HepG2 (cell line): Measurements from ENCODE around the gene CNTF. TPM values are rescaled to one million over a fixed set of nuclear protein-coding genes. Genes with fewer than 3 reads are reported as not detected.

Source experiments
- ATF3 ChIP-seq: sonication (generic); formaldehyde crosslinking; IDR thresholded peaks from 2 replicates; pipeline ENCODE4 v1.4.0; 2020; ENCODE audit warnings: missing genetic modification reagents
- ATF4 ChIP-seq, 2 experiments: fragments of 450-650 bp in 1 of 2; sonication (generic) in 1 of 2; formaldehyde crosslinking; IDR thresholded peaks; 2 replicates each; pipeline versions ENCODE4 v1.5.0 to v1.8.0; 2020 to 2022; ENCODE audit warnings: mild to moderate bottlenecking in 1 of 2, missing genetic modification reagents in 1 of 2
- ATM ChIP-seq: fragments of 450-650 bp; IDR thresholded peaks from 2 replicates; pipeline ENCODE4 v1.7.1; 2017; ENCODE audit warnings: mild to moderate bottlenecking, borderline replicate concordance
- CENPBD1 ChIP-seq: sonication (generic); formaldehyde crosslinking; IDR thresholded peaks from 2 replicates; pipeline ENCODE4 v1.8.0; 2022; ENCODE audit warnings: missing genetic modification reagents, low read depth, mild to moderate bottlenecking, borderline replicate concordance
- CREM ChIP-seq, 2 experiments: sonication (generic) in 1 of 2; formaldehyde crosslinking in 1 of 2; IDR thresholded peaks; 2 replicates each; pipeline versions ENCODE4 v1.4.0 to v1.6.1; 2016 to 2020; ENCODE audit warnings: antibody characterized with exemption in 1 of 2, mild to moderate bottlenecking in 1 of 2, missing genetic modification reagents in 1 of 2
- FOSL2 ChIP-seq: sonication (generic); formaldehyde crosslinking; IDR thresholded peaks from 2 replicates; pipeline ENCODE4 v1.4.0; 2020; ENCODE audit warnings: missing genetic modification reagents
- HIC2 ChIP-seq: sonication (generic); formaldehyde crosslinking; IDR thresholded peaks from 2 replicates; pipeline ENCODE4 v1.9.0; 2022; ENCODE audit warnings: low read depth, missing genetic modification reagents
- IRF2 ChIP-seq: IDR thresholded peaks from 2 replicates; pipeline ENCODE4 v1.6.1; 2018; ENCODE audit warnings: missing genetic modification reagents, missing compliant biosample characterization
- MBD4 ChIP-seq: IDR thresholded peaks from 2 replicates; pipeline ENCODE4 v1.6.1; 2012; ENCODE audit warnings: low read length, inconsistent platforms, borderline replicate concordance
- NFKBIZ ChIP-seq: IDR thresholded peaks from 2 replicates; pipeline ENCODE4 v1.6.1; 2018; ENCODE audit warnings: missing genetic modification reagents, missing compliant biosample characterization
- RXRB ChIP-seq: IDR thresholded peaks from 2 replicates; pipeline ENCODE4 v1.6.1; 2016; ENCODE audit warnings: borderline replicate concordance, missing genetic modification reagents, missing compliant biosample characterization
- SMARCC2 ChIP-seq: fragments of 450-650 bp; IDR thresholded peaks from 2 replicates; pipeline ENCODE4 v1.6.1; 2017; ENCODE audit warnings: antibody characterized with exemption, mild to moderate bottlenecking
- SP140L ChIP-seq: sonication (generic); formaldehyde crosslinking; IDR thresholded peaks from 2 replicates; pipeline ENCODE4 v1.4.0; 2020; ENCODE audit warnings: missing genetic modification reagents, borderline replicate concordance
- STAT6 ChIP-seq: sonication (generic); formaldehyde crosslinking; IDR thresholded peaks from 2 replicates; pipeline ENCODE4 v1.4.0; 2020; ENCODE audit warnings: missing genetic modification reagents, mild to moderate bottlenecking, borderline replicate concordance
- ZBTB38 ChIP-seq: sonication (generic); formaldehyde crosslinking; IDR thresholded peaks from 2 replicates; pipeline ENCODE4 v1.5.1; 2020; ENCODE audit warnings: mild to moderate bottlenecking, missing genetic modification reagents
- ZC3H4 ChIP-seq: sonication (generic); formaldehyde crosslinking; IDR thresholded peaks from 2 replicates; pipeline ENCODE4 v1.4.0; 2020; ENCODE audit warnings: missing genetic modification reagents, borderline replicate concordance
- ZFP37 ChIP-seq: sonication (generic); formaldehyde crosslinking; IDR thresholded peaks from 2 replicates; pipeline ENCODE4 v1.4.0; 2020; ENCODE audit warnings: missing genetic modification reagents, borderline replicate concordance
- ZNF138 ChIP-seq: sonication (generic); formaldehyde crosslinking; IDR thresholded peaks from 2 replicates; pipeline ENCODE4 v1.5.0; 2020; ENCODE audit warnings: mild to moderate bottlenecking, low read depth, missing genetic modification reagents
- ZNF256 ChIP-seq: sonication (generic); formaldehyde crosslinking; conservative IDR thresholded peaks from 2 replicates; pipeline ENCODE4 v1.4.0; 2020; ENCODE audit warnings: missing genetic modification reagents
- ZNF414 ChIP-seq: sonication (generic); formaldehyde crosslinking; IDR thresholded peaks from 2 replicates; pipeline ENCODE4 v1.5.0; 2020; ENCODE audit warnings: missing genetic modification reagents
- ZNF777 ChIP-seq: sonication (generic); formaldehyde crosslinking; IDR thresholded peaks from 2 replicates; pipeline ENCODE4 v1.4.0; 2020; ENCODE audit warnings: missing genetic modification reagents
- ZNF83 ChIP-seq: sonication (generic); formaldehyde crosslinking; IDR thresholded peaks from 2 replicates; pipeline ENCODE4 v1.4.0; 2020; ENCODE audit warnings: missing genetic modification reagents, mild to moderate bottlenecking, borderline replicate concordance
- polyA plus RNA-seq, 8 experiments: library from polyadenylated mRNA; depleted of rRNA in 3 of 8; stranded (reverse) in 7 of 8; unstranded in 1 of 8; fragments of >200 nt; fragmentation: Illumina TruSeq in 4 of 8; extraction: Trizol in 4 of 8; gene quantifications; 2 replicates each; pipeline versions ENCODE4 v1.2.1 to v1.2.3, GENCODE V29; 2011 to 2016; ENCODE audit warnings: low read depth in 4 of 8, missing spikeins in 1 of 8, mixed read lengths in 1 of 8; ENCODE audit not compliant: insufficient read depth in 1 of 8
- total RNA-seq, 5 experiments: library from RNA; depleted of rRNA; stranded (reverse); fragments of >200 nt; fragmentation: Illumina TruSeq; extraction: Trizol; gene quantifications; 2 replicates each; pipeline ENCODE4 v1.2.3, GENCODE V29; 2016; ENCODE audit warnings: low read depth in 1 of 5

Gene CNTF
- total and polyA plus RNA-seq, 2 of the 13 experiments (the other 11 are each of a cell fraction or from before 2014, with no cell fraction given): 0.51 to 2.3 TPM

DNA sequence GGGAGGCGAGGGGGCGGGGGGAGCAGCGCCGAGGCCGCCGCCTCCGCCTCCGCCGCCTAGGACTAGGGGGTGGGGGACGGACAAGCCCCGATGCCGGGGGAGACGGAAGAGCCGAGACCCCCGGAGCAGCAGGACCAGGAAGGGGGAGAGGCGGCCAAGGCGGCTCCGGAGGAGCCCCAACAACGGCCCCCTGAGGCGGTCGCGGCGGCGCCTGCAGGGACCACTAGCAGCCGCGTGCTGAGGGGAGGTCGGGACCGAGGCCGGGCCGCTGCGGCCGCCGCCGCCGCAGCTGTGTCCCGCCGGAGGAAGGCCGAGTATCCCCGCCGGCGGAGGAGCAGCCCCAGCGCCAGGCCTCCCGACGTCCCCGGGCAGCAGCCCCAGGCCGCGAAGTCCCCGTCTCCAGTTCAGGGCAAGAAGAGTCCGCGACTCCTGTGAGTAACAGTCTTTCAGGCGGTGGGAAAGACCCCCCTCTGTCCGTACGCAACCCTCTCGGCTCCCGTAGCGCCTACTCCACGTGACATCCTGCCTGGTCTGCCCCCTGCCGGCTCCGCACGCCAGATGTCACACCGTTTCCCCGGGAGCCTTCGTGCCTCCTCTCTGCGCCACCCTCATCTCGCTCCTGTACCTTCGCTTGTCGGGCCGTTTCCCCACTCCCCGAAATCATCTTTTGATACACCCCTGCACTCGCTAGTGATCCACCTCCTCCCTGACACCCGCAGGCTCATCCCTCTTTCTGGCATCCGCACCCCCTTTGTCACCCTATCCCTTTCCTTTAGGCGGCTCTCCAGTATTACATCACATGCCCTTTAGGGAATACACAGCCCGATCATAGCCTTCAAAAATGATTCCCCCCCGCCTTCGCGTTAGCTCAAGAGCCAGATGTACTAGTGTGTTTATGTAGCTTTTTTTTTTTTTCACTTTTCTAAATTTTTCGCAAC, 43.0 kb upstream of the CNTF start (continued):
- no peak for TF ChIP-seq SMARCC2
- TF ChIP-seq ZBTB38: peak; percentile 56; the same call in 1 of the 2 replicates
- TF ChIP-seq SP140L (CRISPR knock-in tag): no peak
- peak; percentile 50 for TF ChIP-seq FOSL2 (CRISPR knock-in tag)
- TF ChIP-seq CENPBD1 (CRISPR knock-in tag): no peak
- TF ChIP-seq ZNF138: no peak
- TF ChIP-seq MBD4: no peak
- TF ChIP-seq ZNF414 (CRISPR knock-in tag): no peak
- TF ChIP-seq RXRB (CRISPR knock-in tag): 0 out of 2 replicates have a peak, but pooled peaks have one; percentile 23
- no peak for TF ChIP-seq ATF3 (CRISPR knock-in tag)
- peak in 1 of 2 experiments; percentile 81; a peak in 2 of 4 replicates for TF ChIP-seq ATF4 (CRISPR knock-in tag; IDR thresholded peaks at IDR 0.05)
- no peak for TF ChIP-seq ZNF83 (CRISPR knock-in tag)
- TF ChIP-seq STAT6: no peak
- TF ChIP-seq ZC3H4: no peak
- TF ChIP-seq ATM: no peak
- no peak for TF ChIP-seq HIC2 (CRISPR knock-in tag)
- TF ChIP-seq NFKBIZ (CRISPR knock-in tag): no peak; the same call in 1 of the 2 replicates
- no peak for TF ChIP-seq ZFP37 (CRISPR knock-in tag)
- no peak for TF ChIP-seq ZNF256 (CRISPR knock-in tag)
- TF ChIP-seq CREM (IDR thresholded peaks at IDR 0.05): peak; percentile 36; the same call in 1 of the 2 replicates
- TF ChIP-seq CREM (CRISPR knock-in tag; IDR thresholded peaks at IDR 0.05): no peak
- TF ChIP-seq IRF2 (CRISPR knock-in tag): peak; percentile 93
- no peak for TF ChIP-seq ZNF777
